Panc1 (cell line): ENCODE measurements around the gene RFC1. TPM values are rescaled to one million over a fixed set of nuclear protein-coding genes. Genes with fewer than 3 reads are reported as not detected.
A peak's percentile ranks its signal among the peaks of the same experiment; 100 is the strongest.
"Not testable (repeated sequence)": the region's sequence is repeated elsewhere in the genome, so short reads cannot be mapped to it uniquely, and the experiment has no call there.

Source experiments
- ATAC-seq: fragments of 200-7000 bp; cut with Tn5 transposase; 2 replicates; pipeline ENCODE4 v1.9.1; 2020; ENCODE audit warnings: mild to moderate bottlenecking, moderate library complexity
- BruUV-seq: library from RNA; stranded (reverse); fragments of 400-500 nt; replicated peaks from 2 replicates; lab custom pipeline; 2021; lab: Mats Ljungman, UMichigan
- CTCF ChIA-PET: fragments of 300-600 bp; sonication (Branson Sonifier 250); formaldehyde crosslinking; loops from one replicate; lab custom pipeline; 2022; ENCODE audit warnings: antibody characterized with exemption; lab: Charles Lee
- POLR2A ChIA-PET: fragments of 300-600 bp; sonication (Branson Sonifier 250); formaldehyde crosslinking; loops from one replicate; lab custom pipeline; 2022; ENCODE audit warnings: antibody characterized with exemption; lab: Charles Lee
- DNase-seq: peaks from one replicate; pipeline ENCODE4 v3.0.0-alpha.2; 2010; ENCODE audit warnings: low read depth, low spot score
- H3K27ac ChIP-seq: 2 replicates; pipeline ENCODE4 v1.5.1; 2011; ENCODE audit warnings: mild to moderate bottlenecking, low read length, inconsistent platforms
- H3K27me3 ChIP-seq: fragments of 200-500 bp; sonication (Bioruptor generic); 2 replicates; pipeline ENCODE4 v1.6.0; 2014; ENCODE audit warnings: low read length, inconsistent platforms; ENCODE audit not compliant: control insufficient read depth, insufficient read depth
- H3K36me3 ChIP-seq: fragments of 200-500 bp; sonication (Bioruptor generic); 2 replicates; pipeline ENCODE4 v1.5.1; 2014; ENCODE audit warnings: inconsistent platforms, mild to moderate bottlenecking, low read length, moderate library complexity; ENCODE audit not compliant: control insufficient read depth, insufficient read depth
- H3K4me1 ChIP-seq: 2 replicates; pipeline ENCODE4 v1.5.1; 2011; ENCODE audit warnings: inconsistent platforms, mild to moderate bottlenecking, low read length, moderate library complexity; ENCODE audit not compliant: control insufficient read depth, insufficient read depth
- H3K4me3 ChIP-seq, 2 experiments: 2 replicates each; pipeline ENCODE4 v1.5.1; 2011 to 2012; ENCODE audit warnings: low read depth in 2 of 2, low read length in 2 of 2, mild to moderate bottlenecking in 2 of 2, inconsistent platforms in 1 of 2, moderate library complexity in 1 of 2
- H3K9me3 ChIP-seq: fragments of 200-500 bp; sonication (Bioruptor generic); 2 replicates; pipeline ENCODE4 v1.5.1; 2014; ENCODE audit warnings: low read depth, mild to moderate bottlenecking, inconsistent platforms, low read length, moderate library complexity; ENCODE audit not compliant: control insufficient read depth, insufficient read depth
- CTCF ChIP-seq: fragments of 450-650 bp; IDR thresholded peaks from 2 replicates; pipeline ENCODE4 v1.5.1; 2017; ENCODE audit warnings: mild to moderate bottlenecking
- POLR2AphosphoS5 ChIP-seq: IDR thresholded peaks from 2 replicates; pipeline ENCODE4 v1.6.1; 2012; ENCODE audit warnings: mild to moderate bottlenecking, low read depth, low read length, moderate library complexity
- REST ChIP-seq, 2 experiments: IDR thresholded peaks; 2 replicates each; pipeline ENCODE4 v1.6.1; 2011 to 2012; ENCODE audit warnings: low read depth in 2 of 2, control low read depth in 1 of 2, low read length in 1 of 2, mild to moderate bottlenecking in 1 of 2, moderate library complexity in 1 of 2; ENCODE audit not compliant: insufficient read depth in 1 of 2
- SIN3A ChIP-seq: IDR thresholded peaks from 2 replicates; pipeline ENCODE4 v1.6.1; 2012; ENCODE audit warnings: low read depth, mild to moderate bottlenecking, low read length, moderate library complexity, borderline replicate concordance; ENCODE audit not compliant: insufficient read depth
- TCF7L2 ChIP-seq: IDR thresholded peaks from 2 replicates; pipeline ENCODE4 v1.6.1; 2011; ENCODE audit warnings: mild to moderate bottlenecking, low read depth, low read length, inconsistent platforms
- in situ Hi-C: cut with HindIII; loops from 2 replicates; pipeline ENCODE4 v1.10.0; 2016; ENCODE audit warnings: low sequenced_read_pairs, low pct_unique_long_range_greater_than_20kb
- intact Hi-C: fragments of 100-400 bp; cut with micrococcal nuclease; formaldehyde crosslinking; loops from one replicate; pipeline ENCODE4 v1.10.0; 2022; ENCODE audit not compliant: unreplicated experiment
- total RNA-seq: library from RNA; stranded (reverse); gene quantifications from one replicate; pipeline ENCODE4 v1.2.1, GENCODE V29; 2021; ENCODE audit not compliant: unreplicated experiment

Gene RFC1
- total RNA-seq, 1 experiment from 2014 or later = 34.4 TPM

- no TSS peak for BruUV-seq
- ATAC-seq = no peak
- peak overlapping the region; percentile 75 for H3K27ac ChIP-seq
Measured at GRCh38 chr4:39354254-39354552, 12.0 kb downstream of the RFC1 start.

GRCh38 chr4:39353478-39354253 lies 12.5 kb downstream of the RFC1 start:
- DNase-seq (no peak), ATAC-seq (peak; percentile 56; the same call in 1 of the 2 replicates)
- in situ Hi-C loops (no loop called here), intact Hi-C loops (no loop called here)
- Histone ChIP-seq H3K27me3 (no peaks in the 10 kb centered on the region), H3K27ac (peak overlapping the region; percentile 75), H3K4me1 (peaks cover 9% of the 10 kb centered on the region; the same call in 1 of the 2 replicates), H3K4me3 (peak overlapping the region; percentile 20 to 37; a peak in 3 of 4 replicates), H3K9me3 (no peaks in the 10 kb centered on the region), H3K36me3 (peaks cover 5% of the 10 kb centered on the region)
- TF ChIP-seq POLR2AphosphoS5 (no peak), REST (IDR thresholded peaks at IDR 0.05; ENCODE audit: insufficient read depth in 1 of 2, low read depth in 2 of 2, low read length in 1 of 2) (no peak), CTCF (no peak)
- ChIA-PET CTCF (no interaction called here), POLR2A (no interaction called here)
- no TSS peak for BruUV-seq

More at GRCh38 chr4:39354254-39354552, 12.0 kb downstream of the RFC1 start:
- DNase-seq = no peak
- peaks cover 5% of the 10 kb centered on the region for H3K36me3 ChIP-seq
- H3K4me1 ChIP-seq = peaks cover 9% of the 10 kb centered on the region; the same call in 1 of the 2 replicates
- peak overlapping the region in 1 of 2 experiments; percentile 20; a peak in 2 of 4 replicates for H3K4me3 ChIP-seq
- ChIA-PET POLR2A (no interaction called here), CTCF (no interaction called here)
- no peaks in the 10 kb centered on the region for H3K9me3 ChIP-seq
- TF ChIP-seq REST (IDR thresholded peaks at IDR 0.05; ENCODE audit: insufficient read depth in 1 of 2, low read depth in 2 of 2, low read length in 1 of 2) (no peak), POLR2AphosphoS5 (no peak), SIN3A (no peak), TCF7L2 (no peak), CTCF (no peak)
- H3K27me3 ChIP-seq = no peaks in the 10 kb centered on the region
- intact Hi-C loops = no loop called here
- in situ Hi-C loops = no loop called here

GRCh38 chr4:39353149-39353477 lies 13.0 kb downstream of the RFC1 start:
- in situ Hi-C loops, H3K27me3 ChIP-seq, H3K9me3 ChIP-seq, BruUV-seq, CTCF ChIA-PET, ATAC-seq, H3K36me3 ChIP-seq, POLR2A ChIA-PET, H3K4me1 ChIP-seq, DNase-seq, intact Hi-C loops: not testable (repeated sequence)
- Histone ChIP-seq H3K4me3 (peak overlapping the region in 1 of 2 experiments; percentile 20; a peak in 1 of 4 replicates), H3K27ac (peak overlapping the region; percentile 75)
